Osteoblast (primary cell): ENCODE measurements around the gene EIPR1. TPM values are rescaled to one million over a fixed set of nuclear protein-coding genes. Genes with fewer than 3 reads are reported as not detected.

Source experiments
- DNase-seq: peaks from one replicate; pipeline ENCODE4 v3.0.0; 2011; ENCODE audit warnings: low spot score, mixed read lengths; ENCODE audit not compliant: insufficient read length; ENCODE audit errors: missing footprints
- H2AFZ ChIP-seq: 2 replicates; pipeline ENCODE4 v1.6.0; 2011; ENCODE audit warnings: mild to moderate bottlenecking, low read length
- H3K27ac ChIP-seq: 2 replicates; pipeline ENCODE4 v1.5.1; 2011; ENCODE audit warnings: mild to moderate bottlenecking, low read depth, low read length, moderate library complexity
- H3K27me3 ChIP-seq: 2 replicates; pipeline ENCODE4 v1.6.0; 2012; ENCODE audit warnings: mild to moderate bottlenecking, control low read depth, inconsistent platforms, low read length, moderate library complexity; ENCODE audit not compliant: insufficient read depth
- H3K36me3 ChIP-seq: 2 replicates; pipeline ENCODE4 v1.5.1; 2011; ENCODE audit warnings: mild to moderate bottlenecking, low read length, control low read depth, moderate library complexity; ENCODE audit not compliant: insufficient read depth
- H3K4me1 ChIP-seq: 2 replicates; pipeline ENCODE4 v1.5.1; 2011; ENCODE audit warnings: mild to moderate bottlenecking, low read length, control low read depth, moderate library complexity; ENCODE audit not compliant: insufficient read depth
- H3K4me2 ChIP-seq: 2 replicates; pipeline ENCODE4 v1.6.0; 2011; ENCODE audit warnings: mild to moderate bottlenecking, low read length; ENCODE audit not compliant: insufficient read depth
- H3K4me3 ChIP-seq: fragments of 200-600 bp; sonication (generic); 3 replicates; pipeline ENCODE4 v1.5.1; 2012; ENCODE audit warnings: mild to moderate bottlenecking, low read length, inconsistent platforms; ENCODE audit not compliant: insufficient read depth
- H3K79me2 ChIP-seq: 2 replicates; pipeline ENCODE4 v1.6.0; 2012; ENCODE audit warnings: mild to moderate bottlenecking, low read length, control low read depth, inconsistent platforms; ENCODE audit not compliant: insufficient read depth
- H3K9me3 ChIP-seq: 2 replicates; pipeline ENCODE4 v1.5.1; 2011; ENCODE audit warnings: low read depth, low read length, control low read depth
- H4K20me1 ChIP-seq: 2 replicates; pipeline ENCODE4 v1.6.0; 2012; ENCODE audit warnings: mild to moderate bottlenecking, low read length, control low read depth; ENCODE audit not compliant: insufficient read depth
- total RNA-seq: library from RNA; depleted of rRNA; stranded (reverse); fragments of >200 nt; gene quantifications from 2 replicates; pipeline ENCODE4 v1.2.3, GENCODE V29; 2012
- TF ChIP-seq, protein P1 (sequence below): IDR thresholded peaks from 2 replicates; pipeline ENCODE4 v1.5.1; 2011; ENCODE audit warnings: mild to moderate bottlenecking, low read depth, low read length, moderate library complexity; ENCODE audit errors: extremely low read depth

EIPR1 gene
- total RNA-seq, 1 donor = 17.7 TPM

DNA sequence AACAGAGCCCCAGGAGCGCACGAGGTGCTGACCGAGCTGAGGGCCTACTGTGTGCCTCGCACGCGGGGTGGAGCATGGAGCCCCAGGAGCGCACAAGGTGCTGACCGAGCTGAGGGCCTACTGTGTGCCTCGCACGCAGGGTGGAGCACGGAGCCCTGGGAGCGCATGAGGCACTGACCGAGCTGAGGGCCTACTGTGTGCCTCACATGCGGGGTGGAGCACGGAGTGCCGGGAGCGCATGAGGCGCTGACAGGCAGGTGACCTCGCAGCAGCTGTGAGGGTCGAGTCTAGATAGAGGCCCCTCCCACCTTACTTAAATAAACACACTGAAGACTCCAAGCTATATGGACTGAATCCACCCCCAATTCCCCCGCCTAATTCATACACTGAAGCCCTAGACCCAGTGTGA, 60.3 kb downstream of the EIPR1 start:
- TF ChIP-seq, protein P1, sequence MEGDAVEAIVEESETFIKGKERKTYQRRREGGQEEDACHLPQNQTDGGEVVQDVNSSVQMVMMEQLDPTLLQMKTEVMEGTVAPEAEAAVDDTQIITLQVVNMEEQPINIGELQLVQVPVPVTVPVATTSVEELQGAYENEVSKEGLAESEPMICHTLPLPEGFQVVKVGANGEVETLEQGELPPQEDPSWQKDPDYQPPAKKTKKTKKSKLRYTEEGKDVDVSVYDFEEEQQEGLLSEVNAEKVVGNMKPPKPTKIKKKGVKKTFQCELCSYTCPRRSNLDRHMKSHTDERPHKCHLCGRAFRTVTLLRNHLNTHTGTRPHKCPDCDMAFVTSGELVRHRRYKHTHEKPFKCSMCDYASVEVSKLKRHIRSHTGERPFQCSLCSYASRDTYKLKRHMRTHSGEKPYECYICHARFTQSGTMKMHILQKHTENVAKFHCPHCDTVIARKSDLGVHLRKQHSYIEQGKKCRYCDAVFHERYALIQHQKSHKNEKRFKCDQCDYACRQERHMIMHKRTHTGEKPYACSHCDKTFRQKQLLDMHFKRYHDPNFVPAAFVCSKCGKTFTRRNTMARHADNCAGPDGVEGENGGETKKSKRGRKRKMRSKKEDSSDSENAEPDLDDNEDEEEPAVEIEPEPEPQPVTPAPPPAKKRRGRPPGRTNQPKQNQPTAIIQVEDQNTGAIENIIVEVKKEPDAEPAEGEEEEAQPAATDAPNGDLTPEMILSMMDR = no peak
- H4K20me1 ChIP-seq = peaks cover 22% of the 10 kb centered on the region

DNA sequence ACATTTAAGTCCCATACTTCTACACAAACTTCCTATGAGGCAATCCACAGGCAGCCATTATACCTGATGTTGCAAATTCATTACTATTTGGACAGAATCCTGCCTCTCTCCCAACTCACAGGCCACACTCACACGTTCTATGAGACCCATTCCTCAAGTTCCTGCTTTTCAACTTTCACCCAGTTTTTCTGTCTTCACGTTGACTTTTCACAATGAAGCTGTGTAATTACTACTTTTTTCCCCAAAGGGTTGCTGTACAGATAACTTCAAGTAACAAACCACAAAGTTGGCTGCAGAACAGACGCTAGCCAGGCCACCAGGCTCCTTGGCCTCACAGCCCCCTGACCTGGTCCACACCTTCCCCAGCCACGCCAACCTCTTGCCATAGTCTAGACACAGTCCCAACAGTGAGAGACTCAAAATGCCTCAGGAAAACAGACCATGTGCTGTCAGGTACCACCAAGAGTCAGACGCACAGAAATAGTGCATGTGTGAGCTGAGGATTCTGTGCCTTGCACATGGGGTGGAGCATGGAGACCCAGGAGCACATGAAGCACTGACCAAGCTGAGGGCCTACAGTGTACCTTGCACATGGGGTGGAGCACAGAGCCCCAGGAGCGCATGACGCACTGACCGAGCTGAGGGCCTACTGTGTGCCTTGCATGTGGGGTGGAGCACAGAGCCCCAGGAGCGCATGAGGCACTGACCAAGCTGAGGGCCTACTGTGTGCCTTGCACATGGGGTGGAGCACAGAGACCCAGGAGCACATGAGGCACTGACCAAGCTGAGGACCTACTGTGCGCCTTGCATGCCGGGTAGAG, 61.0 kb downstream of the EIPR1 start:
- Histone ChIP-seq H3K4me3 (no peak overlapping the region), H2AFZ (no peak overlapping the region), H3K36me3 (no peaks in the 10 kb centered on the region), H3K4me2 (no peak overlapping the region), H4K20me1 (peaks cover 22% of the 10 kb centered on the region), H3K79me2 (peaks cover 4% of the 10 kb centered on the region), H3K27me3 (no peaks in the 10 kb centered on the region), H3K4me1 (no peaks in the 10 kb centered on the region), H3K27ac (no peak overlapping the region), H3K9me3 (no peaks in the 10 kb centered on the region)
- DNase-seq = peak; percentile 65
- TF ChIP-seq, protein P1 = no peak

More for the DNA sequence above, 60.3 kb downstream of the EIPR1 start:
- Histone ChIP-seq H3K4me2 (no peak overlapping the region), H2AFZ (no peak overlapping the region), H3K27me3 (no peaks in the 10 kb centered on the region), H3K79me2 (peaks cover 4% of the 10 kb centered on the region), H3K4me1 (no peaks in the 10 kb centered on the region), H3K36me3 (no peaks in the 10 kb centered on the region), H3K27ac (no peak overlapping the region), H3K9me3 (no peaks in the 10 kb centered on the region), H3K4me3 (no peak overlapping the region)
- no peak for DNase-seq

DNA sequence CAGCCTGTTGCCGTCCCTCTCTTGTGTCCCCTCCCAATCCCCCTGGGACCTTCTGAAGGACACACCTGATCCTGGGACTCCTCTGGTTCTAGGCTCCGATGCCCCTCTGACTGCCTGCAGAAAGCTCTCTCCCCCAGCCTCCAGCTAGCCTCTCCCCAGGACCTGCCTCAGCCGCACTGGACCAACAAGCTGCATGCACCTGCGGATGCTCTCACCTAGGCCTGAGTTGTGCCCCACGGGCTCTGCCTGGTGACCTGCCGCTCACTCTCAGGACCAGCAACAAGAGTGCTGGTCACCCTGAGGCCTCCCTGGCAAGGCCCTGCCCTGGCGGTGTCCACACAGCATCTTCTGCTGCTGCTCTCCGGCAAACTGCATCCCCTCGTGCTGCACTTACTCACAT, 63.0 kb downstream of the EIPR1 start:
- H3K36me3 ChIP-seq = no peaks in the 10 kb centered on the region
- TF ChIP-seq, protein P1 = no peak
- H3K27me3 ChIP-seq = no peaks in the 10 kb centered on the region
- H4K20me1 ChIP-seq = peaks cover 16% of the 10 kb centered on the region
- no peak overlapping the region for H2AFZ ChIP-seq
- H3K4me2 ChIP-seq = no peak overlapping the region
- no peak overlapping the region for H3K27ac ChIP-seq
- DNase-seq = peak; percentile 60
- H3K9me3 ChIP-seq = no peaks in the 10 kb centered on the region
- peaks cover 6% of the 10 kb centered on the region for H3K79me2 ChIP-seq
- no peak overlapping the region for H3K4me3 ChIP-seq
- no peaks in the 10 kb centered on the region for H3K4me1 ChIP-seq

DNA sequence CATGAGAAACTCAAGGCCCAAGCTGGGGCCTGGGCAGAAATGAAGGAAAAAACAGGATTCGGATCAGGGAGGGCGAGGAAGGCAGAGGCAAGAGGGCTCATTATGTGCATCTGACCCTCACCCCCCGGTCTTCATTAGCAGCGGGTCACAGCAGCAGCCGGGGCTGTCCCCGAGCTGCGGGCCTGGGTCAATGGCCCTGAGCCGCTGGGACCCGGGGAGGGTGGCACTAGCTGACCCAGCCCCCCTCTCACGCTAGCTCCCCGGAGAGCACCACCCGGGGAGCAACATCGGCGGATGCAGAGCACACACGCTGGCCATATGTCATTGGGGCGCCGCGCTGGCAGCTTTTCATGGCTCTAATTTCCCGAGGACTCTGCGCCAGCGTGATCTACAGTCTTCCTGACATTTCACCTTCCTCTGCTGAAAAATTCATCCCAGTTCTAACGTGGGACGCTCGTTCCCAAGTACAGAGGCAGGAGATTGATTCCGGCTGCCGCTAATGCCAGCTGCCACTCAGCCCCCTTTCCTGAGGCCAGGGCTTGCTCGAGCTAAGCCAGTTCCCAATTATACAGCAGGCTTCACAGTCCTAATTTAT, 63.7 kb downstream of the EIPR1 start:
- Histone ChIP-seq H3K27ac (no peak overlapping the region), H3K79me2 (peaks cover 6% of the 10 kb centered on the region), H4K20me1 (peaks cover 16% of the 10 kb centered on the region), H3K4me2 (no peak overlapping the region), H2AFZ (no peak overlapping the region), H3K4me1 (no peaks in the 10 kb centered on the region), H3K9me3 (no peaks in the 10 kb centered on the region), H3K36me3 (no peaks in the 10 kb centered on the region), H3K27me3 (no peaks in the 10 kb centered on the region), H3K4me3 (no peak overlapping the region)
- TF ChIP-seq, protein P1 = no peak
- peak; percentile 42 for DNase-seq
